Hippocampal formation (tissue), 2 donors: Measurements from ENCODE around the gene POLR2H.
A peak's percentile ranks its signal among the peaks of the same experiment; 100 is the strongest.

Source experiments
- DNase-seq, 2 donors: peaks; one replicate each; lab custom pipeline; 2025; lab: John Stamatoyannopoulos, UW

Gene POLR2H

GRCh38 chr3:184361532-184361931 lies at the start of gene POLR2H, which contains the start of gene CLCN2:
Gene POLR2H (plus strand): TSS chr3:184361710. CDS start chr3:184363493, 1,783 bp downstream.
Gene CLCN2 (minus strand): TSS chr3:184361605. CDS start chr3:184361479, 126 bp downstream.
- peak; percentile 61 to 71 for DNase-seq

DNA sequence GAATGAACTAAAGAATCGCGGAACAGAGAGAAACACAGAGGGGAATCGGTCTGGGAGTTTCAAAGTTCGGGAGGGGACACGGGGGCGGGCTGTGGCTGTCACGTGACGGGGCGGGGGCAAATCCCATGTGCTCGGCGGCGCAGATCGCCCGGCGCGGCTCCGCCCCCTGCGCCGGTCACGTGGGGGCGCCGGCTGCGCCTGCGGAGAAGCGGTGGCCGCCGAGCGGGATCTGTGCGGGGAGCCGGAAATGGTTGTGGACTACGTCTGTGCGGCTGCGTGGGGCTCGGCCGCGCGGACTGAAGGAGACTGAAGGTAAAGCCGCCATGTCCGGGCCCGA lies 47.2 kb upstream of the POLR2H start, which contains the start of gene EIF4G1:
TSS of gene EIF4G1 (plus strand) at position 244 of the 337 bp plus-strand sequence. CDS start 1,191 bp downstream, outside the sequence.
- DNase-seq = peak; percentile 90 to 91

GRCh38 chr3:184314700-184315542 lies 46.6 kb upstream of the POLR2H start:
- peak in 1 of 2 donors; percentile 51 for DNase-seq

- no peak for DNase-seq
Measured at GRCh38 chr3:184315543-184315867, 46.0 kb upstream of the POLR2H start.

- no peak for DNase-seq
Measured at GRCh38 chr3:184315871-184316661, 45.4 kb upstream of the POLR2H start.

GRCh38 chr3:184316792-184317191 lies 44.7 kb upstream of the POLR2H start:
- no peak for DNase-seq

DNA sequence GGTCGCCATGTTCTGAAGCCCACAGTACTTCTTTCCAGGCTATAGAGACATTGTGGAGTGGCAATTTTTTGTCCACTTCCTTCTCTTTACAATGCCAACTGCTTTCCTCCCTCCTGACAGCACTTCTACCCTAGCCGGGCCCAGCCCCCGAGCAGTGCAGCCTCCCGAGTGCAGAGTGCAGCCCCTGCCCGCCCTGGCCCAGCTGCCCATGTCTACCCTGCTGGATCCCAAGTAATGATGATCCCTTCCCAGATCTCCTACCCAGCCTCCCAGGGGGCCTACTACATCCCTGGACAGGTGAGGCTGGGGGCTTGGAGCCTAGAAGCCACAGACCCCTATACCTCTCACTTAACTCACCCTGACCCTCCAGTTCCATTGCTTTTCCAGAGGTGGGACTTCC lies 44.3 kb upstream of the POLR2H start:
- no peak for DNase-seq

DNA sequence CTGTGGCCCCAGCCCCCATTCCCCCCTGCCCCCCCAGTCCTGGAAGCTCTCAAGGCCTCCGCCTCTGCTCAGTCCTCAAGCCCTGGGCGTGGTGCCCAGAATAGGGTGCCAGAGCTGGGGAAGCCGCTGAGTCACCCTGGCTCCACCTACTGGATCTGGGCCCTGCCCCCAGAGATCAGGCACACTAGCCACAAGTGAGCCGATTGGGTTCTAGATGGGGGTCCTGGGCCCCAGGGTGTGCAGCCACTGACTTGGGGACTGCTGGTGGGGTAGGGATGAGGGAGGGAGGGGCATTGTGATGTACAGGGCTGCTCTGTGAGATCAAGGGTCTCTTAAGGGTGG lies 41.4 kb upstream of the POLR2H start:
- peak; percentile 90 to 93 for DNase-seq

- DNase-seq = no peak
Measured at GRCh38 chr3:184321666-184322065, 39.8 kb upstream of the POLR2H start.

DNA sequence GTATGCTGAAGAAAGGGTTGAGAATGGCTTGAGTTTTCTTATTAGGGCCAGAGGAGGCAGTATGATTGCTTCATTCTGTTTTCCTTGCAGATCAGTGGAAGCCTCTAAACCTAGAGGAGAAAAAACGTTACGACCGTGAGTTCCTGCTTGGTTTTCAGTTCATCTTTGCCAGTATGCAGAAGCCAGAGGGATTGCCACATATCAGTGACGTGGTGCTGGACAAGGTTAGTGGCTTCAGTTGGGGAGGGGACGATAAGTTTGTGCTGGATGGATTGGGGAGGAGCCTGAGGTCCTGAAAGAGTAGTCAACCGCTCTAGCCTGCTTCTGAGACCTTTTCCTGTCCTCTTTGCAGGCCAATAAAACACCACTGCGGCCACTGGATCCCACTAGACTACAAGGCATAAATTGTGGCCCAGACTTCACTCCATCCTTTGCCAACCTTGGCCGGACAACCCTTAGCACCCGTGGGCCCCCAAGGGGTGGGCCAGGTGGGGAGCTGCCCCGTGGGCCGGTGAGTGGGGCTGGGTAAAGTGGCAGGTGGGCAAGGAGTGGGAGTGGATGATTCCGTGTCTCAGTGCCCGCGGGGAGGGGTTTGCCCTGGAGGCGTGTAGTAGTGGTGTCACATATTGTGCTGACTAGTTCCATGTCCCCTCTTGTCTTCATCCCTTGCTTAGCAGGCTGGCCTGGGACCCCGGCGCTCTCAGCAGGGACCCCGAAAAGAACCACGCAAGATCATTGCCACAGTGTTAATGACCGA lies 38.6 kb upstream of the POLR2H start:
- no peak for DNase-seq

GRCh38 chr3:184323696-184324095 lies 37.8 kb upstream of the POLR2H start:
- no peak for DNase-seq

GRCh38 chr3:184325269-184325668 lies 36.2 kb upstream of the POLR2H start:
- no peak for DNase-seq

DNA sequence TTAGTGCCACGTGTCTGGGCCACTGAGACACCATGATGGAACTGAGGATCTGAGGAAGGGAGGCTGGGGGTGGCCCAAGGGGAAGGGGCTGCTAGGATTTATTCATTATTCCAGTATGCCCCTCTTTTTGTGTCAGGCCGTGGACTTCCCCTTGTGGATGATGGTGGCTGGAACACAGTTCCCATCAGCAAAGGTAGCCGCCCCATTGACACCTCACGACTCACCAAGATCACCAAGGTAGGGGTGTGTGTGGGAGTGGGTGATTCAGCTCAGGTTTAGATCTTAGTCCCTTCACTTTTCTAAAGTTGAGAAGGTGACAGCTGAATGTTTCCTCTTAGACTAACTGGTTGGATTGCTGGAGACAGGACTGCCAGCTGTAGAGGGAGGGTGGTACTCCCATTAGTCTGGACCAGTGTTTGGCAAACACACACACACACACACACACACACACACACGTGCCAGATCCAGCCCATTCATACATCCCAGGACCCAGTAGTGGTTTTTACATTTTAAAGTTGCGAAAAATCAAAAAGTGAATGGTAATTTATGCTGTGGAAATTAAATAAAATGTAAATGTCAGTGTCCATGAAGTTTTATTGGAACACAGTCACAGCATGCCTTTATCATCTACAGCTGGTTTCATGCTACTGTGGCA lies 35.7 kb upstream of the POLR2H start:
- DNase-seq = no peak

- DNase-seq = no peak
Measured at GRCh38 chr3:184327171-184327570, 34.3 kb upstream of the POLR2H start.

DNA sequence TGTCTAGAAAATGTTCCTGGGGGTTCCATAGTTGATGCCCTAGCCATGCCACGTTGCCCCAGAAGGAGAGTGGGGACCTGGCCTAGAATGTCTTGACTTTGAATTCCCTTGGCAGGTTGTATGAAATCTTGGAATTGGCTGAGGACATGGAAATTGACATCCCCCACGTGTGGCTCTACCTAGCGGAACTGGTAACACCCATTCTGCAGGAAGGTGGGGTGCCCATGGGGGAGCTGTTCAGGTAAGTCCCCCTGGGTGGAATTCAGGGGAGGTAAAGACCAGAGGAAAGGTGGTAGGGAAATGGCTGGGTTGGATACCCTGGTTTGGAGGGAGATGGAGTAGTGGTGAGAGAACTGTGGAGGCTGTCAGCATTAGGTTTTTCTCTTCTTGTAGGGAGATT lies 33.0 kb upstream of the POLR2H start:
- DNase-seq = no peak

GRCh38 chr3:184332370-184333090 lies 29.0 kb upstream of the POLR2H start:
- DNase-seq = no peak

GRCh38 chr3:184333190-184333589 lies 28.3 kb upstream of the POLR2H start:
- no peak for DNase-seq

DNA sequence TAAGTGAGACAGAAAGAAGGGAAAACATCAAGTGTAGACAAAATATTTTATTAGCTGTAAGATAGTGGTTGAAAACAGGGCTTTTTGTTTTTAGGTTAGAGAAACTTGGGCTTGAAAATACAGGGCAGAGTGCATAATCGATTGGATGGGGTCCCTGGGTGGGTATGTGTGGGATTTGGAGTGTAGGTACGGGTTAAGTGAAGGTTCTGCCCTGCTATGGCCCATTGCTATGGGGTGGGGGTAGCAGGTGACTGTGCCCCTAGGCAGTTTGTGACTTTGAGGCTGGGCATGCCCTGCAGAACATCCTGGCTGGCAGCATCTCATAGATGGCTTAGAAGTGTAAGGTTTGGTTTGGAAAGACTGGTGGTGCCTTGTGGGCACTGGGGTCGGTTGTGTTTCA lies 27.8 kb upstream of the POLR2H start:
- DNase-seq = no peak

DNA sequence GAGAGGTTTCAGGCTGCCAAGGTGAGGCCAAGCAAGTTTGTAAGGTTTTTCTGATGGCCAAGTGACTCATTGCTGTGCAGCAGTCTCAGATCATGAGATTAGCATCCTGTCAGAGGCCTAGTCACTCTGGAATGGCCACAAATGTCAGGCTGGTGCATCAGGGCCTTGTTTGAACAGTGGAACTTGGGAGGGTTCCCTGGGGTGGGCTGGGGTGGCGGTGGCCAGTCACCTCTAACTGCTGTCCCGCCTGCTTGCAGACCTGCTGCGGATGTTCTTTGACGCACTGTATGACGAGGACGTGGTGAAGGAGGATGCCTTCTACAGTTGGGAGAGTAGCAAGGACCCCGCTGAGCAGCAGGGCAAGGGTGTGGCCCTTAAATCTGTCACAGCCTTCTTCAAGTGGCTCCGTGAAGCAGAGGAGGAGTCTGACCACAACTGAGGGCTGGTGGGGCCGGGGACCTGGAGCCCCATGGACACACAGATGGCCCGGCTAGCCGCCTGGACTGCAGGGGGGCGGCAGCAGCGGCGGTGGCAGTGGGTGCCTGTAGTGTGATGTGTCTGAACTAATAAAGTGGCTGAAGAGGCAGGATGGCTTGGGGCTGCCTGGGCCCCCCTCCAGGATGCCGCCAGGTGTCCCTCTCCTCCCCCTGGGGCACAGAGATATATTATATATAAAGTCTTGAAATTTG lies 26.9 kb upstream of the POLR2H start:
- no peak for DNase-seq

- no peak for DNase-seq
Measured at GRCh38 chr3:184335291-184335660, 26.2 kb upstream of the POLR2H start.
